T-helper 1 cell (primary cell): ENCODE measurements around the gene ATG7.

Source experiments
- DNase-seq, 5 donors: peaks; one replicate each; pipeline ENCODE4 v3.0.0-alpha.2; 2012 to 2020

The ATG7 gene

DNA sequence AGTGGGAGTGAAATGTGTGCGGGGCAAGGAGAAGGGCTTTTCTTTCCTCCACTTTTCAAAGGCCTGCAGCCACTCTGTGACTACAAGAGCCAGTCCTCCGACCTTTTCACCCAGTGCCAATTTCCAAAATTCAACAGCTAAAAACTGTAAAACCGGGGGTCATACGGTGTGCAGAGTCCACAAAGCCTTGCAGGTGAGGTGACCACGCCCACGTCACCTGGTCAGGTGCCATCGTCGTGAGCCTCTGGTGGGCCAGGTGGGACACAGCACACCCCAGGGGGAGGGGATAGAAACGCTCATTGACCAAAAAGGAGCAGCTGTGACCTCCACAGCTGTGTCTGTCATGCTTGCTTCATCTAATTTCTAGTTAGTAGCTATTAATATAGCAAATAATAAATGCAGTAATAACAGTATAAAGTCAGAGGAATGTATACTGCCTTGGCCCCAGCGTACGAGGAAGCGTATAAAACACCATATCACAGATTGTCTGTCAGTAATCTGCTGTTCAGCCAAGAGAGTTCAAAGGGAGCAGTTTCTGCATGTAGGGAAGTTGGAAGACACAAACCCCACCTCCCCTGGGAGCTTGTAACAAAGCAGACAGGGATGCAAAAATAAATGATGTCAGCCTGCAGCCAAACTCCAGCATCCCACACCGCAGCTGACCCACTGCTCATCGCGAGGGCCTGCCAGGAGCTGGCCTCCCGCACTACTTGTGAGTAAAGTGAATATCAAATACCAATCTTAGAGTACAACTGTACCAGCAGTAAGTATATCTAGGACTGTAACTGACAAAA lies 284.9 kb downstream of the ATG7 start:
- DNase-seq, result no peak

DNA sequence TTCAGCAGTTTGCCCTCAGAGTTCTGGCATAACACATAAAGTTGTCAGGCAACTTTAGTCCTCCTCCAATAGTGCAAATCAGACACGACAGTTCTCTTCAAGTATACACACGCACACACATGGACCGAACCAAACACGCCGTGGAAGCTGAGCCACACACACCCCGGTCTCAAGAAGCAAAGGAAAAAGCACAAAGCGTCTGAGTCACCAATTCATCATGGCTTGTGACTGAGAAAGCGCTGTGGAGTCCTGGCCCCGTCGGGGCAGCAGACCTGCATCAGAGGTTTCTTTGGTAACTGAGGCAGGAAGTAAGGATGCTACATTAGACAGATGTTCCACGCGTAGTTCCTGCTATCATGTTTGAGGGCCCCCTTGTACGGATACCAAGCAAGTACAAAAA lies 285.8 kb downstream of the ATG7 start:
- no peak for DNase-seq

DNA sequence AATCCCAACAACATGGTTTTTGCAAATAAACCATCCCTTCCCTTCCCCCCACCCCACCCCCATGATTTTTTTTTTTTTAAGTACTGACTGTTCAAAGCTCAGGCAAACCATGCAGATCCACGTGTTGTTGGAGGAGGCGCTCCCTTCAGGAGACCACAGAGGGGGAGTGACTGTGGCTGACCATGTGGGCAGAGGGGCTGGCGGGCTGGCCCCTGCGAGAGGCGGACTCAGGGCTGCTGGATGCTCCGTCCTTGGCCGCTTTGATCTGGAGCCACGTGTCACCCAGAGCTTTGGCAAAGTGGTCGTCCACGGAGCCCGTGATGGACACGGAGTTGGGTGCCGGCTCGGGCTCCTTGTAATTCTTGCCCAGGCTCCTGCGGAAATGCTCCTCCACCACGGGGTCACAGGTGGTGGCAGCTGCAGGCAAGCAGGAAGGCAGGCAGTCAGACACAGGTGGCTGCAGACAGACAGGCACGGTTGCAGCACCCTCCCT lies 286.3 kb downstream of the ATG7 start:
- no peak for DNase-seq

DNA sequence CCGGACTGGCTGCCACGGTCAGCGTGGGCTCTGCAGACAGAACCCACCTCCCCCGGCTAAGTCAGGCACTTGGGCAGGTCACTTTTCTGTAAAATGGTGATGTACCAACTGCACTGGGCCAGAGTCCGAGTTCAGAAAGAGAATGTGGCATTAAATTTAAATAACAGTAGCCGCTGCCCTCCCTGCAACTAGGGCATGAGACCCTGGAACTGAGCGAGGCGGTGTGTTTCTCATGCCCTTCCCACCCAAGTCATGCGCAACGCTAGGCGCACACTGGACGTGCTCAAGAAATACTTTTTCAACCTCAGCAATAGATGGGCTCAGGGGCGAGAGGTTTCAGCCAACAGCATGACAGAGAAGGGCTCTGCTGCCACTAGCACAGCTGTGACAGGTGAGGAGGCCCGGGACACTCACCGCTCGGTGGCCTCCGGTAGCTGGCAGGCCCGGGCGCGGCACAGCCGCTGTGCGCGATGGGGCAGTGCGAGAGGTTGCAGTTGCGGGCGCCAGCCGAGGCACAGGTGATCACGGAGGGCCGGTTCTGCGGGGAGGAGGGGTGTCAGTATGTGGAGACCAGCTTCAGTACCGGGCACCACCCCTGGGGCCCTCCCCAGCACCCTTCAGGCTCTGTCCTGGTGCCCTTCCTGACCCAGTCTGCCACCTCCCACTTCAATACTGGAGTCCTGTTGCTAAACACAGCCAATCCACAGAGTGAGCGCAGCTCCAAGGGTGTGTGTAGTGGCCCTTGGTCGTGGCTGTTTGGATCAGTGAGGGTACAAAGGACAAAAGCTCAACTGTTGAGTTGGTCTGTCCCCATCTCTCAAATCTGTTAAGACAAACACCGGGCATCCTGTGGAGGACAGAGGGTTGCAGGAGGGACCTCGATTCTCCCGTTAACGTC lies 287.0 kb downstream of the ATG7 start:
- DNase-seq, result no peak

DNA sequence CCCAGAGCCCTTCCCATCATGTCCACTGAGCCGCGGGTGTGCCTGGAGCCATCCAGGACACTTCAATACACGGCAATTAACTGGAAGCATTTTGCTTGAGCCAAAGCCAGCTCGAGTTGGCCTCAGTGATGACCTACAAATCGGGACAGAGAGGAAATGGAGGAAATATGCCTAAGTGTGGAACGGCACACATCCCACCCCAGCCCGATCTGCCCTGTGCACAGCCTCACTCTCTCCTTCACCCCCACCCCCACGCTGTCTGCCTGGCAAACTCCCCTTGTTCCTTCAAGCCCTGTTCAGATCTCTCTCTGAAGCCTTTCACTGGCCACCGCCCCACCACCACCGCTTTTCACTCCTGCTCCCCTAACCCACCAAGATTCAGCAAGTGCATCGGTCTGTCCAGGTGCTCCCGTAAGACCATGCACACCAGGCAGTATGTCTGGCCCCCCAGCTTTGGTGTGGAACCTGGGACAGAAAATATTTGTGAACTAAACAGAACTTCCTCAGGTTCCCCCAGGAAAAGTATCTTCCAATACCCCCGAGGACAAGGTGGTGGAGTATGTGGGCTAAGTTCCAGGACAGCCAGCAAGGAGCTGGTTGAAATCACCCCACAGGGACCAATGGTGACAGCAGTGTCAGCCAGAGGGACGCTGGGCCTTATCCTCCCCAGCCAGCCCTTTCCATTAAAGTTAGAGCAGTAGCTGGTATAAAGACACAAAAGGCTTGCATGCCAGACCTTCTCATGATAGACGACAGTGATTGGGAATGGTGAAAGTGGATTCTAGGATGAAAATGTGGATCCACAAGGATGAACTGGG lies 287.8 kb downstream of the ATG7 start:
- DNase-seq, result no peak

DNA sequence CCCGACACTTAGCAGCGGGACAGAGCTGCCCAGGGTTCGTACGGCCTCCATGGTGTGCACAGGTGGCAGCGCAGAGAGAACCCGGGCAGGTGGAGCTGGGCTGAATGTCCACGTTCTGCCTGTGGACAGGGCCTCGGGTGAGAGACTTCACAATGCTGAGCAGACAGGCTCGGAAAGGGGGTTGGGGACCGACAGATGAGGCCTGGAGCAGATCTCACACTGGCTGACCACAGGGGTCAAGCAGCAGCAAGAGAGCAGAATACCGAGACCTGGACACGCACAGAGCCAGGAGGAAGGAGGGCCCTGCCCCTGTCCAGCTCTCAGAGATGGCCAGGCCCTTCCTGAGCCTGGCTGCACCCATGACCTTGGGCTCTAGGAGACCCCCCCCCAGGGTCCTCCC lies 288.5 kb downstream of the ATG7 start:
- no peak for DNase-seq

DNA sequence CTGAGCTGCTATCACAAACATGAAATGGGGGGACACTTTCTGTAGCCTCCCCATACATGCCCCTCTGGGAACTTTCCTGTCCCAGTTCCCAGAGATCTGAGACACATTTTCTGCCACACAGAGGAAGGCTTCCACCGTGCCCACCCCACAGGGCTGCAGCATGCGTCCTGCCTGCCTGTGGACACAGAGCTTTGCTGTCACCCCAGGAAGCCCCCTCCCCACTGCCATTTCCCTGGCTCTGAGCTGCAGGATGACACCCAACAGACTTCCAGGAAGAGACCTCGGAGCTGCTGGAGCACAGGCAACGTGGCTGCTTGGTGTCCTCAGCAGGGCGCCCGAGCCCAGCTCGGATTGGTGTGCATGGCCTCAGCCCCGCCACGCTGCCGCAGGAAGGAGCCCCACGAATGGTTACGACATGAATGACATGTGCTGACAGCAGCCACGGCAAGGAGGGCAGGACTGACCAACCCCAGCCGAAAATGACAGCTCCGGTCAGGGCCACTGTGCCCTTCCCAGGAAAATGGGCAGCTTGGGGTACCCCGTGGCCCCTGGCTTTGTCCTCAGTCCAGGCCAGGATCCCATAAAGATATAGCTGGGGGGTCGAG lies 290.2 kb downstream of the ATG7 start:
- no peak for DNase-seq

DNA sequence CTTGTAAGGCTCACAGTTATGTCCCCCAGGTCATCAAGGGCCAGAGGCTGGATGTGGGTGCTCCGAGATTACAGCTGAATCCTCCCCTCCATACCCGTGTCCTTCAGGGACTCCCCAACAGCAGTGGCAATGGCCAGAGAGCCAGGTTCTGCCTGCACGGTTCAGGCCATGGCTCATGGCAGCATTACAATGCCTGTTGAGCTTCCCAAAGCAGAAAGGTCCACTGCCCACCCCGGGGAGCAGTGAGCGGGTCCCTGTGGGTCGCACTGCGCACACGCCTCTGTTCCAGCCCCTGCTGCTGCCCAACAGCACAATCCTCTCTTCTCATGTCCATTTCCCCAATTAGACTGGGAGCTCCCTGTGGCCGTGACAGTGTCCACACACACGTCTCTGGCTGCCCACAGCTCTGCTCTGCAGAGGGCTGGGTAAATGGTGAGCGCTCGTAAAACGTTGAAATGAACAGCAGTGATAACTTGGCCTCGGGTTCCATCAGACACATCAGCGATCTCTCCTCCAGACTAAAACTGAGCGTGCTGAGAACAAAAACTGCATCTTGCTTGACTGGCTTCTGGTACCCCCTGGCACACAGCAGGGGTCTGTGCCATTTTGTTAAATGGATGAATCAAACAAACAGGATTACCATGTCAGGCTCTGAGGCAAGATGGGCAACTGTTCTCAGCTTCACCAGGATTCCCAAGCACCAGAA lies 291.1 kb downstream of the ATG7 start:
- no peak for DNase-seq

DNA sequence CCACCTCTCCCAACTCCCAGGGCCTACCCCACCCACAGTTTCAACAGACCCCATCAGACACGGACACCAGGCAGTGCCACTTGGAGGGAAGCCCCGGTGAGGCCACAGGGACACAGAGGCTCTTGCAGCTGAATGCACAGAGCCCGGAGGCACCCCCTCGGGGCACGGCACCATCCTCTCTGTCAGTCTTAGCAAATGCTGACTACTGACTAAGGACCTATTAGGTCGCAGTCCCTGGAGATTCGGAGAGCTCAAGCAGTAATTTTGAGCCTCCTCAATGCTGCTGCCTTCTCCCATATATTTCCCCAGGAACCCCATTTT lies 291.6 kb downstream of the ATG7 start:
- DNase-seq, result no peak

DNA sequence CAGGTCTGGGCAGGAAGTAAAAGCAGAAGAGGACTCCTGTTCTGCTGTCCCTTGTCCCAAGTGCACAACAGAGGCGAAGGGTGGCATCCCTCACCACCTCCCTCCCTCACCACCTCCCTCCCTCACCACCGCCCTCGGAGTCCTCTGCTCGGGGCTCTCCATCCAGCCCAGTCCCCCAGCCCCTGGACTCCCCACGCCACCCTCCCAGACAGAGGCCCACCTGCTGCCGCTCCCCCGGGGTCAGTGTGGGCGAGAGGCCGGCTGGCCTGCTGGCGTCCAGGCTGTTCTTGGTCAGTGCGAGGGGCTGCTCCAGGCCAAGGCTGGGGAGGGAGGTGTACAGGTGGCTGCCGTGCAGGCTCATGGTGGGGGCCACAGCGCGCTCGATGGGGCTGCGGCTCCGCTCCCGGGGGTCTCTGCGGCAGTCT lies 292.4 kb downstream of the ATG7 start:
- no peak for DNase-seq

DNA sequence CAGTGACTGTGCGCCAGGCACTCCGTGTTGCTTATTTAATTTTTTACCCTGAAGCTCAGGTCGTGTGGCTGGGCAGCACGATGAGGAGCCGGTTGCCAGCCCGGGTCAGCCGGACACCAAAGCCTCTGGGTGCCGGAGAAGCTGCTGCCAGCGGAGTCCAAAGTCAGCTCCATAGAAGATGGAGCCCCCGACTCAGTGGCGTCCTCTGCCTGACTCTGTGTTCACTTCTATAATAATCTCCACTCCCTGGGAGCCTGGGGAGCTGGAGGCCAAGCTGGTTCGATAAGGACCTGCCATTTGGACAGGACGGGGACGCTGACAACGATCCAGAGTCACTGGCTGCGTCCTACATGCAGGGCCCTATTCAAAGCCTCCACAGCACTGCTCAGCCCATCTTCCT lies 292.9 kb downstream of the ATG7 start:
- no peak for DNase-seq

DNA sequence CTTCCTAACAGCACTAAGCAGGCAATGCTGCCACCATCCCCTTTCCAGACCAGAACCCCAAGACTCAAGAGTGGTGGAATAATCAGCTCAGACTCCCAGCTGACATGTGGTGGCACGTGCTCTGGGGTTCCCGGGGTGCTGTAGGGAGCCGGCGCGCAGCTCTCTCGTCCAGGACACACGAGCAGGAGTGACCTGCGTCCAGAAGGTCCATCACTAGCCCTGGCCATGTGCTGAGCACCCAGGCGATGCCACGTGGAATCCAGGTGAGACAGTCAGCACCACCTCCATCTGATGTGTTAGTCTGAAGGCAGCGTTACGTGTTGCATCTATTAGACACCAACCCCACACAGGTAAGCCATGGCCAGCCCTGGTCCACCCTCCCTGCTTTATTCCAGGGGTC lies 293.3 kb downstream of the ATG7 start:
- DNase-seq, result no peak

DNA sequence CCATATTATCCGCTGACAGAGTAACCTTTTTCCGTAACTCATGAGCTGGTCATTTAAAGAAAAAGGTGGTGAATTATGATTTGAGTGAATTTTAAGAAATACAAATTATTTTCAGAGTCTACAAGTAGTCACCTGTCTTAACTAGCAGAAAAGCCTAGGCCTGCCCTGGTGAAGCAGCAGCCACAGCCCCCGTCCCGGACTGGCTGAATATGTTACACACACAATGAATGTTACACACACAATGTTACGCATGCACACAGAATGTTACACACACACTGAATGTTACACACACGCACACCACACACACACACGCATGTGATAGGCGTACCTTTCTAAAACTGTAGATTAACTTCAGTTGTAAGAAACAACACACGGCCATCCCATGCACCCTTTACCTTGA lies 293.7 kb downstream of the ATG7 start:
- no peak for DNase-seq

DNA sequence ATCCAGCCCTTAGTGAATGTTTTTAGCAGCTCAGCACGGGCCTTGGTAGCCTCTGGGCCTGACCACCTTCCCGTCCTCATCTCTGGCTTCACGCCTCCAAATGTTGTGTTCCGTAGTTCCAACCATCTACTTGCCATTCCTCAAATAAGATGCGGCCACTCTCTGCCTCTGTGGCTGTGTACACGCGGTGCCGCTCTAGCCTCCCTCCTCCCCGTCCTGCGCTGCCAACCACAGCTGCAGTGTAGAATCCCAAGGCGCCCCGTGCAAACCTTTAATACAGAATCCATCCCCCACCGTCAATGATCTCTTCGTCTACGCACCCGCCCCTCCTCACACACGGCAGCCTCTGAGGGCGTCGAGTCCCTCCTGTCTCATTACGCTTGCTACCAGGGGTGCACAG lies 294.3 kb downstream of the ATG7 start:
- no peak for DNase-seq

DNA sequence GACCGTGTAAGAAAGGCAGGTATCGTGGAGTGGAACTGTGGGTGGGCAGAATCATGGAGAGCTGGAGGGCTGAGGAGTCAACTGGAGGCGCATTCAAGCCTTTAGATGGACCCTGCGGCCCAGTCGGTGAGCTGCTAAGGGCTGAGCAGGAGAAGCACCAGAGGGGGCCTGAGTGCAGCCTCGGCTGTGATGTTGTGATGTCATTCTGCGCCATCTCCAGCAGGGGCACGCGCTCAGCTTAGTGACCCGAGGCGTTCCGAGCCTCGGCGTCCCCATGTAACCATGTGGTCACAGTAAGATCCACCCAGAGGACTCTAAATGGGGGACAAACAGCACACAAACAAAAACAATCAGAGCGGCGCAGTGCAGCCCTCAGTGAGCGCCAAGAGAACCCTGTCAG lies 294.7 kb downstream of the ATG7 start:
- DNase-seq, result no peak

DNA sequence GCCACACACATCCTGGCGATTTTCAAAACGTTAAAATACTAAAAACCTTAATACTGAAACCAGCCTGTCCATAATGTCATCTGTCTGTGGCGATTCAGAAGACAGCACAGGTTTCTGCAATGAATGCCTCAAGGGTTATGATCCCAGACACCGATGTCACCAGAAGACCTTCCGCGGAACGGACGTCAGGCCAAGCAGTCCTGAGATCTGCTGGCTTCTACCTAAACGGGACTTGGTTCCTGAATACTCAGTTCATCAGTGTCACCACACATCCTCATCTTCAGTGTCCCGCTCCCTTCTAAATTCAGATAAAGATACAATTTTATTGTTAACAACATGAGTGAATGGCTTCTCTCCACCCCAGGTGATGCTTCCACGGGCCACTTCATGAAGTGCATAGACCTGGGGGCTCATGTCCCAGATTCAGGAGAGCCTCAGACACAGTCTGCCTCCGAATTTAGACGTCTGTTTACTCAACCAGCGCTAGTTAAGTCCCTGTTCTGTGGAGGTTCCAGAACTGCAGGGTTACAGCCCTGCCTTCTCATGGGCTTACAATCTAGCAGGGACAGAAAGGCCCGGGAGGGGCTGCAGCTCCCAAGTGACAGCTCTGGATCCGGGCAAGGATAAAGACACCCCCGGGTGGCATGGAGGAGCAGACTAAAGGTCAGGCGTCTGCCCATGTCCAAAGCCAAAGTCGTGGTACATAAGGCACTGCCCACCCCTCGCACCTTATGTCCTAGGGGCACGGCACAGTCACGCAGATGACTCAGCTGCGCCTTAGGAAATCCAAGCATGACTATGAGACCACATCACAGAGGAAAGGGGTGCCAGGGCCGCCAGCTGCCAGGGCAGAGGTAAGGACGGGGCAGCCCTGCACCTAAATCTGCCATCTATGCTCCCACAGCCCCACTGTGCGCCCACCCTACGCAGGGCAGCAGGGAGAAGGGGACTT lies 295.6 kb downstream of the ATG7 start:
- DNase-seq, result no peak

DNA sequence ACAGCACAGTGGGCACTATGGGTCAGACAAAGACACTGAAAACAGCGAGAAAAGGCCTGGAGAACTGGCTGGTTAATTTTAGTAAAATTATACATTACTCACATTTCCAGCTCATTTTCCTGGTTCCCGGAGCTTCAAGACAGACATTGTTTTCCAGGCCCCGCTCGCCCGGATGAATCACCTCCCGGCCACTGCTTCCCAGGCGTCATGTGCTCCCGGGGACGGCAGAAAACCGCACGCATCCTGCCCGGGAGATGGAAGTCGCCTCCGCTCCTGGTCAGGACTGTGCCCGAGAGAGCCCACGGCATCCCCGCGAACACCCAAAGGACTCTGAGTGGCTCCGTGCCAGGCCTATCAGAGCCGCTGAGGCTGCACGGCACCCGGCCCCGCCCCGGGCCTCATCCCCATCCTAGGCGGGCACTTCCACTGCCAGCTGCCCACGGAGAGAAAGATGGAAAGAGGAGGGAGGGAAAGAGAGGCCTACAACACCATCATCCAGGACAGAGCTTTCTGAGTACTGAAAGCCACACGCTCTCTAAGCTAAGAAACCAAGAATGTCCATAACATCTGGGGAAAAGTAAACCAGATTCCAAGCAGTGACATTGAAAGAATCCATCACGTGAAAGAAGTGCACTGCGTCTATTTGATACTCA lies 296.4 kb downstream of the ATG7 start:
- DNase-seq, result no peak

DNA sequence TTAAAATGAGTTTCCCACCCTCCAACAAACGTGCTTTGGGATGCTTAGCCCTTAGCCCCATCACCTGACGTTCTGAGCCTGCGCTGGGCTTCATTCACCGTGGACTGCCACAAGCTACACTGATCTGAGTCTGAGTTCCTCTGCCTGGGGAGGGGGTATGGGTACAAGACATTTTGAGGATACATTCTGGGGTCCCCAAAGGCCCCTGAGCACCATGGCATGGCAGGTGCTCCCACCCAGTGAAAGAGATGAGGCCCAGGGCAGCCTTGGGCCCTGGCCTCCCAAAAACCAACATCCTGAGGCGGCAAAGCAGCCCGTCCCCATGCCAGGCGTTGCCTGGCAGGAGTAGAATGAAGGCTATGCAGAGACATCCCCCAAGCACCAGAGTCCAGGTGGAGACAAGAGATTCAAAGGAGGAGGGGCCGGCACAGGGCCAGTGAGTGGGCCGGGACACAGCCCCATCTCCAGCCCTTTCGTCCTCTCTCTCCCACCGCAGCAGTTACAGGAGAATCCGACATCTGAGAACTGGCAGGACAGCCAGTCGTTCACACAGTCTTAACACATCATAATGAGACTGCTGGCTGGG lies 297.1 kb downstream of the ATG7 start:
- no peak for DNase-seq

DNA sequence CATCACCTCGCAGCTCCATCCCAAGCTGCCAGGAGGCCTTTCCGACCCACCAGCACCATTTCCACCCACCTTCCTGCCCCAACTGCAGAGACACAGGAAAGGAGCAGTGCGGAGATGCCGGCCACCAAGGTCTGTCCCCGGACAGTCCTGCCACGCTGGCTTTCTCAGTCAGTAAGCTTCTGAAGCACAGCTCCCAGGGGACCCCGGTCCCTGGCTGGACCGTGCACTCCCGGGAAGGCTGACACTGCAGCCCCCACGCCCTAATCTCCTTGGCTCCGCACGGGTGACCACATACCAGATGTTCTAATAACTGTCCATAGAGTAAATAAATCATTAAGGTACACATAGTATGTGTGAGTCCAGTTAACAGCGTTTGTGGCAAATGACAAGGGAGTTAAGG lies 298.1 kb downstream of the ATG7 start:
- no peak for DNase-seq
